ENCODE results near the gene C10orf67.

DNA sequence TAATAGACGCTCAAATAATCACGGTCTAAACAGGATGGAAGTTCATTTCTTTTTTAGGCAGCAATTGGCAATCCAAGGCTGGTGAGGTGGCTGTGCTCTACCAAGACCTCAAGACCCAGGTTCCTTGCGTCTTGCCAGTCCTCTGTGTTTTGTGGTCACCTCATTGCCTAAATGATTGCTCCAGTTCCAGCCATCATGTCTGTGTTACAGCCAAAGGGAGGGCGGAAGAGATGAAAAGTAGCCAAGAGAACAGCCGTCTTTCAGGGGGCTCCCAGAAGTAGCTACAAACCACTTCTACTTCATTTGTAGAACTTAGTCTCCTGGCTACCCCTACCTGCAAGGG is 19.2 kb upstream of the C10orf67 start:
- TF ChIP-seq, protein P1, sequence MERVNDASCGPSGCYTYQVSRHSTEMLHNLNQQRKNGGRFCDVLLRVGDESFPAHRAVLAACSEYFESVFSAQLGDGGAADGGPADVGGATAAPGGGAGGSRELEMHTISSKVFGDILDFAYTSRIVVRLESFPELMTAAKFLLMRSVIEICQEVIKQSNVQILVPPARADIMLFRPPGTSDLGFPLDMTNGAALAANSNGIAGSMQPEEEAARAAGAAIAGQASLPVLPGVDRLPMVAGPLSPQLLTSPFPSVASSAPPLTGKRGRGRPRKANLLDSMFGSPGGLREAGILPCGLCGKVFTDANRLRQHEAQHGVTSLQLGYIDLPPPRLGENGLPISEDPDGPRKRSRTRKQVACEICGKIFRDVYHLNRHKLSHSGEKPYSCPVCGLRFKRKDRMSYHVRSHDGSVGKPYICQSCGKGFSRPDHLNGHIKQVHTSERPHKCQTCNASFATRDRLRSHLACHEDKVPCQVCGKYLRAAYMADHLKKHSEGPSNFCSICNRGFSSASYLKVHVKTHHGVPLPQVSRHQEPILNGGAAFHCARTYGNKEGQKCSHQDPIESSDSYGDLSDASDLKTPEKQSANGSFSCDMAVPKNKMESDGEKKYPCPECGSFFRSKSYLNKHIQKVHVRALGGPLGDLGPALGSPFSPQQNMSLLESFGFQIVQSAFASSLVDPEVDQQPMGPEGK (CRISPR knock-in tag; IDR thresholded peaks at IDR 0.05; ENCODE audit: borderline replicate concordance): no peak
- TF ChIP-seq, protein P2, sequence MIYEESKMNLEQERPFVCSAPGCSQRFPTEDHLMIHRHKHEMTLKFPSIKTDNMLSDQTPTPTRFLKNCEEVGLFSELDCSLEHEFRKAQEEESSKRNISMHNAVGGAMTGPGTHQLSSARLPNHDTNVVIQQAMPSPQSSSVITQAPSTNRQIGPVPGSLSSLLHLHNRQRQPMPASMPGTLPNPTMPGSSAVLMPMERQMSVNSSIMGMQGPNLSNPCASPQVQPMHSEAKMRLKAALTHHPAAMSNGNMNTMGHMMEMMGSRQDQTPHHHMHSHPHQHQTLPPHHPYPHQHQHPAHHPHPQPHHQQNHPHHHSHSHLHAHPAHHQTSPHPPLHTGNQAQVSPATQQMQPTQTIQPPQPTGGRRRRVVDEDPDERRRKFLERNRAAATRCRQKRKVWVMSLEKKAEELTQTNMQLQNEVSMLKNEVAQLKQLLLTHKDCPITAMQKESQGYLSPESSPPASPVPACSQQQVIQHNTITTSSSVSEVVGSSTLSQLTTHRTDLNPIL (CRISPR knock-in tag; IDR thresholded peaks at IDR 0.05; ENCODE audit: low read depth): no peak
- TF ChIP-seq BACH2 (CRISPR knock-in tag; IDR thresholded peaks at IDR 0.05; ENCODE audit: borderline replicate concordance): no peak
- no peak for TF ChIP-seq PPARA (CRISPR knock-in tag; IDR thresholded peaks at IDR 0.05; ENCODE audit: borderline replicate concordance)
- TF ChIP-seq CSDC2 (CRISPR knock-in tag; IDR thresholded peaks at IDR 0.05): no peak
